ENCODE data around the gene DOK7. TPM values are rescaled to one million over a fixed set of nuclear protein-coding genes. Genes with fewer than 3 reads are reported as not detected.

Gene DOK7
- total and polyA plus RNA-seq, 2 donors (not counting 3 experiments of a cell fraction or from before 2014, with no cell fraction given): not detected

GRCh38 chr4:3417448-3417847 is 45.7 kb upstream of the DOK7 start:
- CTCF ChIA-PET: interaction anchor here (2.7 kb wide), 1 partner anchor 71 kb away, joined by 6 read pairs; no protein-coding TSS in a partner anchor
- no peaks in the 10 kb centered on the region for H3K9me1 ChIP-seq (replicated peaks; ENCODE audit: control insufficient read depth, extremely low read depth, insufficient read depth, low read length)

GRCh38 chr4:3418029-3418762 is 44.9 kb upstream of the DOK7 start:
- peaks cover 0 to 39% of the 10 kb centered on the region in 2 experiments for H3K36me3 ChIP-seq (ENCODE audit: control insufficient read depth in 2 of 2, extremely low read depth in 1 of 2, insufficient read depth in 2 of 2, low read length in 2 of 2)
- H3K4me2 ChIP-seq (ENCODE audit: insufficient read depth, low read length): no peak overlapping the region
- TF ChIP-seq FOS (IDR thresholded peaks at IDR 0.05; ENCODE audit: borderline replicate concordance, insufficient read depth, low read length): no peak
- peak; percentile 10 to 37 for TF ChIP-seq CTCF (IDR thresholded peaks at IDR 0.05; ENCODE audit: extremely low read depth in 1 of 2, insufficient read depth in 1 of 2, low read depth in 1 of 2, low read length in 2 of 2)
- H3K27ac ChIP-seq (ENCODE audit: insufficient read depth, low read depth, low read length): no peak overlapping the region
- no peaks in the 10 kb centered on the region for H3K4me1 ChIP-seq (ENCODE audit: control insufficient read depth, extremely low read depth, insufficient read depth, low read length)
- intact Hi-C loops (cut with micrococcal nuclease) (no loop called here), dilution Hi-C loops (cut with MboI; ENCODE audit: extremely low pct_ligation_motif_present, low sequenced_read_pairs) (no loop called here)
- H3K9me1 ChIP-seq (replicated peaks; ENCODE audit: control insufficient read depth, extremely low read depth, insufficient read depth, low read length): no peaks in the 10 kb centered on the region
- DNase-seq (ENCODE audit: low read depth, low spot score) (no peak), FAIRE-seq (no peak)
- no peaks in the 10 kb centered on the region for H3K27me3 ChIP-seq (ENCODE audit: control insufficient read depth in 2 of 2, insufficient read depth in 2 of 2, low read length in 2 of 2)
- no peak overlapping the region for H3K9ac ChIP-seq (replicated peaks; ENCODE audit: extremely low read depth, insufficient read depth, low read length)
- CTCF ChIA-PET: interaction anchor here (0.7 to 2.7 kb wide), 6 partner anchors 9 to 75 kb away, joined by 3 to 6 read pairs (median 4); no protein-coding TSS in a partner anchor
- no peaks in the 10 kb centered on the region for H3K9me3 ChIP-seq (replicated peaks; ENCODE audit: control insufficient read depth, insufficient read depth, low read length)
- no peaks in the 10 kb centered on the region for H4K20me1 ChIP-seq (replicated peaks; ENCODE audit: control insufficient read depth, extremely low read depth, insufficient read depth, low read length)
- H3K79me2 ChIP-seq (ENCODE audit: control insufficient read depth, insufficient read depth, low read length): no peaks in the 10 kb centered on the region
- no TSS peak for BruUV-seq (replicated peaks)
- POLR2A ChIA-PET: no interaction called here
- no peak overlapping the region for H3K4me3 ChIP-seq (replicated peaks in 1 of 3; ENCODE audit: insufficient read depth in 1 of 3, low read depth in 1 of 3, low read length in 3 of 3)
- H2AFZ ChIP-seq (ENCODE audit: low read depth, low read length): no peak overlapping the region

More at GRCh38 chr4:3417448-3417847, 45.7 kb upstream of the DOK7 start:
- Histone ChIP-seq H3K4me2 (ENCODE audit: insufficient read depth, low read length) (no peak overlapping the region), H3K27ac (ENCODE audit: insufficient read depth, low read depth, low read length) (no peak overlapping the region), H3K9ac (replicated peaks; ENCODE audit: extremely low read depth, insufficient read depth, low read length) (no peak overlapping the region), H3K79me2 (ENCODE audit: control insufficient read depth, insufficient read depth, low read length) (no peaks in the 10 kb centered on the region), H3K36me3 (ENCODE audit: control insufficient read depth in 2 of 2, extremely low read depth in 1 of 2, insufficient read depth in 2 of 2, low read length in 2 of 2) (peaks cover 0 to 33% of the 10 kb centered on the region in 2 experiments), H3K27me3 (ENCODE audit: control insufficient read depth in 2 of 2, insufficient read depth in 2 of 2, low read length in 2 of 2) (no peaks in the 10 kb centered on the region), H2AFZ (ENCODE audit: low read depth, low read length) (no peak overlapping the region), H4K20me1 (replicated peaks; ENCODE audit: control insufficient read depth, extremely low read depth, insufficient read depth, low read length) (no peaks in the 10 kb centered on the region), H3K4me3 (replicated peaks in 1 of 3; ENCODE audit: insufficient read depth in 1 of 3, low read depth in 1 of 3, low read length in 3 of 3) (no peak overlapping the region), H3K4me1 (ENCODE audit: control insufficient read depth, extremely low read depth, insufficient read depth, low read length) (no peaks in the 10 kb centered on the region), H3K9me3 (replicated peaks; ENCODE audit: control insufficient read depth, insufficient read depth, low read length) (no peaks in the 10 kb centered on the region)
- POLR2A ChIA-PET: no interaction called here
- intact Hi-C loops (cut with micrococcal nuclease): no loop called here
- BruUV-seq (replicated peaks): no TSS peak
- no peak for TF ChIP-seq MAX (IDR thresholded peaks at IDR 0.05; ENCODE audit: insufficient read depth, insufficient read length)
- TF ChIP-seq EZH2 (IDR thresholded peaks at IDR 0.05; ENCODE audit: borderline replicate concordance, low read depth, low read length, severe bottlenecking): no peak
- no peak for TF ChIP-seq POLR2A (IDR thresholded peaks at IDR 0.05; ENCODE audit: low read depth, low read length)
- TF ChIP-seq MYC (IDR thresholded peaks at IDR 0.05; ENCODE audit: low read depth, low read length): no peak
- dilution Hi-C loops (cut with MboI; ENCODE audit: extremely low pct_ligation_motif_present, low sequenced_read_pairs): no loop called here
- DNase-seq (ENCODE audit: low read depth, low spot score) (no peak), FAIRE-seq (no peak)

Data from endothelial cell of umbilical vein (primary cell).